ENCODE results near the gene NCKIPSD. TPM values are rescaled to one million over a fixed set of nuclear protein-coding genes. Genes with fewer than 3 reads are reported as not detected.
"Not testable (repeated sequence)": the region's sequence is repeated elsewhere in the genome, so short reads cannot be mapped to it uniquely, and the experiment has no call there.

NCKIPSD gene
- total RNA-seq: 13.6 TPM
- long read RNA-seq, partial matches to known transcripts: 2 of 12 reads
- long read RNA-seq, other reads (novel, unspliced or antisense): 4 of 12 reads

GRCh38 chr3:48685603-48686511 lies at the start of gene NCKIPSD:
TSS of gene NCKIPSD (minus strand) at chr3:48685915. CDS start at chr3:48685807, 108 bp downstream.
- intact Hi-C loops (cut with micrococcal nuclease): no loop called here
- peak; percentile 97 for DNase-seq
- ATAC-seq: peak; percentile 92

GRCh38 chr3:48735075-48735767 lies 49.5 kb upstream of the NCKIPSD start:
- intact Hi-C loops (cut with micrococcal nuclease); DNase-seq; ATAC-seq: not testable (repeated sequence)

GRCh38 chr3:48734541-48734940 lies 48.8 kb upstream of the NCKIPSD start:
- DNase-seq; ATAC-seq; intact Hi-C loops (cut with micrococcal nuclease): not testable (repeated sequence)

GRCh38 chr3:48733752-48734518 lies 48.2 kb upstream of the NCKIPSD start:
- ATAC-seq; DNase-seq; intact Hi-C loops (cut with micrococcal nuclease): not testable (repeated sequence)

GRCh38 chr3:48727511-48727910 lies 41.8 kb upstream of the NCKIPSD start:
- ATAC-seq (no peak), DNase-seq (no peak)
- intact Hi-C loops (cut with micrococcal nuclease): no loop called here

GRCh38 chr3:48725185-48725855 lies 39.6 kb upstream of the NCKIPSD start:
- ATAC-seq; DNase-seq; intact Hi-C loops (cut with micrococcal nuclease): not testable (repeated sequence)

- no peak for ATAC-seq
- intact Hi-C loops (cut with micrococcal nuclease): no loop called here
Measured at GRCh38 chr3:48723725-48724124, 38.0 kb upstream of the NCKIPSD start.

GRCh38 chr3:48723293-48723692 lies 37.6 kb upstream of the NCKIPSD start:
- intact Hi-C loops (cut with micrococcal nuclease); DNase-seq; ATAC-seq: not testable (repeated sequence)

More at GRCh38 chr3:48723725-48724124, 38.0 kb upstream of the NCKIPSD start:
- no peak for DNase-seq

- peak; percentile 99 for DNase-seq
- intact Hi-C loops (cut with micrococcal nuclease): no loop called here
- ATAC-seq: peak; percentile 99
Measured at GRCh38 chr3:48716982-48717746, 31.4 kb upstream of the NCKIPSD start, which contains the start of gene IP6K2. TSS of gene IP6K2 (minus strand) at chr3:48717221. CDS start at chr3:48695291, 21,930 bp downstream.

- ATAC-seq (no peak), DNase-seq (no peak)
Measured at GRCh38 chr3:48716508-48716981, 30.8 kb upstream of the NCKIPSD start.

GRCh38 chr3:48715174-48715800 lies 29.6 kb upstream of the NCKIPSD start:
- ATAC-seq (peak; percentile 27), DNase-seq (no peak)
- intact Hi-C loops (cut with micrococcal nuclease): no loop called here

More at GRCh38 chr3:48716508-48716981, 30.8 kb upstream of the NCKIPSD start:
- intact Hi-C loops (cut with micrococcal nuclease): no loop called here

- no peak for ATAC-seq
Measured at GRCh38 chr3:48711727-48712126, 26.0 kb upstream of the NCKIPSD start.

GRCh38 chr3:48709051-48709461 lies 23.3 kb upstream of the NCKIPSD start:
- DNase-seq (no peak), ATAC-seq (peak; percentile 29)
- intact Hi-C loops (cut with micrococcal nuclease): no loop called here

More at GRCh38 chr3:48711727-48712126, 26.0 kb upstream of the NCKIPSD start:
- intact Hi-C loops (cut with micrococcal nuclease): no loop called here
- DNase-seq: no peak

- DNase-seq (no peak), ATAC-seq (peak; percentile 16)
- intact Hi-C loops (cut with micrococcal nuclease): no loop called here
Measured at GRCh38 chr3:48708481-48708889, 22.8 kb upstream of the NCKIPSD start.

GRCh38 chr3:48707157-48707556 lies 21.4 kb upstream of the NCKIPSD start:
- DNase-seq: no peak
- no peak for ATAC-seq
- intact Hi-C loops (cut with micrococcal nuclease): no loop called here

- ATAC-seq (no peak), DNase-seq (no peak)
- intact Hi-C loops (cut with micrococcal nuclease): no loop called here
Measured at GRCh38 chr3:48702320-48702920, 16.7 kb upstream of the NCKIPSD start.

All from left ventricle myocardium superior (tissue), 1 donor.